Measurements from ENCODE around the gene CARD19. TPM values are rescaled to one million over a fixed set of nuclear protein-coding genes. Genes with fewer than 3 reads are reported as not detected.

CARD19 gene
- total and polyA plus RNA-seq, 9 of the 15 experiments (the other 6 are each of a cell fraction or from before 2014, with no cell fraction given) = 0.90 to 34.9 (median 14.6) TPM

- Histone ChIP-seq H3K27ac (ENCODE audit: extremely low read depth, low read depth, low read length) (no peak overlapping the region), H3K9ac (ENCODE audit: insufficient read depth in 1 of 2, low read depth in 2 of 2, low read length in 2 of 2) (no peak overlapping the region), H3K4me2 (ENCODE audit: insufficient read depth, low read length) (no peak overlapping the region), H3K27me3 (ENCODE audit: control insufficient read depth in 2 of 2, insufficient read depth in 2 of 2, low read length in 2 of 2) (no peaks in the 10 kb centered on the region), H3K4me1 (replicated peaks in 1 of 2; ENCODE audit: control insufficient read depth in 2 of 2, insufficient read depth in 2 of 2, low read length in 2 of 2) (peaks cover 27 to 31% of the 10 kb centered on the region in 2 experiments), H4K20me1 (replicated peaks; ENCODE audit: control insufficient read depth, insufficient read depth, low read length) (no peaks in the 10 kb centered on the region), H3K79me2 (ENCODE audit: control insufficient read depth, insufficient read depth, low read length) (no peaks in the 10 kb centered on the region; the same call in 2 of the 3 replicates), H3K4me3 (no peak overlapping the region), H2AFZ (ENCODE audit: low read depth, low read length) (no peak overlapping the region), H3K9me1 (ENCODE audit: control insufficient read depth, insufficient read depth, low read length) (no peaks in the 10 kb centered on the region), H3K9me3 (replicated peaks; ENCODE audit: control insufficient read depth, insufficient read depth, low read depth, low read length) (no peaks in the 10 kb centered on the region; the same call in 1 of the 2 replicates), H3K36me3 (ENCODE audit: control insufficient read depth, insufficient read depth, low read length) (no peaks in the 10 kb centered on the region)
- POLR2A ChIA-PET = interaction anchor here (0.6 to 1.4 kb wide), 3 partner anchors 13 to 720 kb away, joined by 3 read pairs; no protein-coding TSS in a partner anchor
- WGBS (ENCODE audit: insufficient coverage, low coverage, missing lambda C conversion rate) = 43% methylated on average over 3 of the region's 3 CpGs
- TF ChIP-seq SMARCE1 (IDR thresholded peaks at IDR 0.05) (peak; percentile 37; the same call in 1 of the 2 replicates), FOSL1 (tag; conservative IDR thresholded peaks at IDR 0.05) (peak; percentile 93), SMAD1 (IDR thresholded peaks at IDR 0.05; ENCODE audit: low read depth, low read length, partially characterized antibody) (no peak), ATF3 (IDR thresholded peaks at IDR 0.05) (peak; percentile 84), ATF3 (CRISPR knock-in tag; conservative IDR thresholded peaks at IDR 0.05) (no peak), TRIM28 (IDR thresholded peaks at IDR 0.05) (peak; percentile 60; the same call in 1 of the 2 replicates), JUND (IDR thresholded peaks at IDR 0.05; ENCODE audit: borderline replicate concordance, low read depth, low read length) (peak; percentile 90), JUND (tag; IDR thresholded peaks at IDR 0.05; ENCODE audit: borderline replicate concordance, low read depth, low read length) (peak; percentile 77; the same call in 1 of the 3 replicates), SNAPC5 (CRISPR knock-in tag; IDR thresholded peaks at IDR 0.05) (no peak), CBX3 (IDR thresholded peaks at IDR 0.05; ENCODE audit: borderline replicate concordance in 1 of 2, low read length in 2 of 2) (peak in 1 of 2 experiments; percentile 70; a peak in 1 of 3 replicates), ZNF766 (CRISPR knock-in tag; conservative IDR thresholded peaks at IDR 0.05) (peak; percentile 78), SMARCA4 (IDR thresholded peaks at IDR 0.05) (peak; percentile 48; the same call in 1 of the 2 replicates), ARID1B (IDR thresholded peaks at IDR 0.05) (peak; percentile 45), NFIC (IDR thresholded peaks at IDR 0.05) (peak; percentile 77), ZC3H8 (IDR thresholded peaks at IDR 0.05) (no peak), FOS (IDR thresholded peaks at IDR 0.05; ENCODE audit: extremely low read depth, insufficient read length) (peak; percentile 56), JUN (IDR thresholded peaks at IDR 0.05; ENCODE audit: borderline replicate concordance, low read depth, low read length) (peak; percentile 96), JUN (CRISPR knock-in tag; IDR thresholded peaks at IDR 0.05; ENCODE audit: borderline replicate concordance) (no peak), ZNF3 (CRISPR knock-in tag; IDR thresholded peaks at IDR 0.05) (no peak), RBM15 (IDR thresholded peaks at IDR 0.05; ENCODE audit: insufficient read depth, low read length) (no peak), ZFP36 (IDR thresholded peaks at IDR 0.05; ENCODE audit: low read depth, low read length, partially characterized antibody) (peak; percentile 35), TRIM24 (IDR thresholded peaks at IDR 0.05) (peak; percentile 35 to 38; a peak in 2 of 4 replicates)
- ATAC-seq = no peak
- no TSS peak for BruUV-seq (replicated peaks)
- FAIRE-seq = peak; percentile 74
- peak in 1 of 4 experiments; percentile 50 for DNase-seq (ENCODE audit: extremely low read depth in 1 of 4, low spot score in 3 of 4)
- CTCF ChIA-PET (ENCODE audit: low intra/inter-chr PET ratio) = no interaction called here
- intact Hi-C loops (cut with micrococcal nuclease) = no loop called here
- in situ Hi-C loops (cut with MboI) = no loop called here
These were observed 4.5 kb upstream of the CARD19 start for GRCh38 chr9:93091453-93092081.

Data from K562 (cell line).